Activated naive CD4-positive, alpha-beta T cell treated with Interleukin-2 at 50 U/mL for 16 hours (primary cell): ENCODE measurements around the gene COBL.

Experiments used
- DNase-seq: peaks from one replicate; pipeline ENCODE4 v3.0.0-alpha.2; 2020

COBL gene

GRCh38 chr7:51069411-51070083, 247.1 kb downstream of the COBL start:
- DNase-seq: no peak

GRCh38 chr7:51068401-51068800, 248.2 kb downstream of the COBL start:
- no peak for DNase-seq

GRCh38 chr7:51067757-51068156, 248.9 kb downstream of the COBL start:
- DNase-seq: peak; percentile 34

- DNase-seq: no peak
Observed at GRCh38 chr7:51067258-51067657, 249.4 kb downstream of the COBL start.

- DNase-seq: no peak
Observed at GRCh38 chr7:51066405-51066882, 250.2 kb downstream of the COBL start.

GRCh38 chr7:51065766-51066165, 250.8 kb downstream of the COBL start:
- DNase-seq: no peak

GRCh38 chr7:51064688-51065087, 251.9 kb downstream of the COBL start:
- DNase-seq: no peak

GRCh38 chr7:51062222-51062987, 254.2 kb downstream of the COBL start:
- DNase-seq: no peak

- DNase-seq: no peak
Observed at GRCh38 chr7:51060536-51060935, 256.1 kb downstream of the COBL start.

- DNase-seq: no peak
Observed at GRCh38 chr7:51059504-51060142, 257.0 kb downstream of the COBL start.

- no peak for DNase-seq
Observed at GRCh38 chr7:51058764-51059163, 257.8 kb downstream of the COBL start.

- DNase-seq: no peak
Observed at GRCh38 chr7:51055039-51055840, 261.4 kb downstream of the COBL start.

- no peak for DNase-seq
Observed at GRCh38 chr7:51054231-51054630, 262.4 kb downstream of the COBL start.

GRCh38 chr7:51053160-51053925, 263.3 kb downstream of the COBL start:
- DNase-seq: no peak

- DNase-seq: no peak
Observed at GRCh38 chr7:51046482-51046881, 270.1 kb downstream of the COBL start.

- DNase-seq: no peak
Observed at GRCh38 chr7:51046103-51046466, 270.5 kb downstream of the COBL start.

GRCh38 chr7:51045319-51046102, 271.1 kb downstream of the COBL start:
- DNase-seq: no peak

- DNase-seq: no peak
Observed at GRCh38 chr7:51043461-51043860, 273.1 kb downstream of the COBL start.

GRCh38 chr7:51040787-51041186, 275.8 kb downstream of the COBL start:
- no peak for DNase-seq

- no peak for DNase-seq
Observed at GRCh38 chr7:51038573-51038972, 278.0 kb downstream of the COBL start.

- DNase-seq: no peak
Observed at GRCh38 chr7:51035716-51036115, 280.9 kb downstream of the COBL start.
